ENCODE measurements around the gene OGG1.

The OGG1 gene

GRCh38 chr3:9792405-9793160, 42.8 kb downstream of the OGG1 start, which contains the start of the genes ARPC4 and TADA3:
Gene ARPC4 (plus strand): TSS chr3:9793082. CDS start chr3:9793122, 40 bp downstream.
Gene TADA3 (minus strand): TSS chr3:9792473. CDS start chr3:9791466, 1,007 bp downstream.
- TF ChIP-seq POLR2AphosphoS5 (IDR thresholded peaks at IDR 0.05; ENCODE audit: low read depth, low read length) (peak; percentile 77), SIN3A (IDR thresholded peaks at IDR 0.05; ENCODE audit: borderline replicate concordance, insufficient read depth, low read length) (no peak), FOXP2 (optimal IDR thresholded peaks at IDR 0.05; ENCODE audit: borderline replicate concordance, extremely low read depth, extremely low read length, insufficient read depth) (peak; percentile 31), REST (IDR thresholded peaks at IDR 0.05; ENCODE audit: insufficient read depth in 1 of 2, low read depth in 2 of 2, low read length in 2 of 2) (no peak), TAF1 (IDR thresholded peaks at IDR 0.05; ENCODE audit: borderline replicate concordance, insufficient read depth, low read length) (peak; percentile 64; the same call in 1 of the 2 replicates)

- TF ChIP-seq SIN3A (IDR thresholded peaks at IDR 0.05; ENCODE audit: borderline replicate concordance, insufficient read depth, low read length) = no peak
- TF ChIP-seq FOXP2 (optimal IDR thresholded peaks at IDR 0.05; ENCODE audit: borderline replicate concordance, extremely low read depth, extremely low read length, insufficient read depth) = no peak
- no peak; the same call in 1 of the 2 replicates for TF ChIP-seq POLR2AphosphoS5 (IDR thresholded peaks at IDR 0.05; ENCODE audit: low read depth, low read length)
- TF ChIP-seq REST (IDR thresholded peaks at IDR 0.05; ENCODE audit: insufficient read depth in 1 of 2, low read depth in 2 of 2, low read length in 2 of 2) = no peak
- no peak for TF ChIP-seq TAF1 (IDR thresholded peaks at IDR 0.05; ENCODE audit: borderline replicate concordance, insufficient read depth, low read length)
Measured at GRCh38 chr3:9793161-9793781, 43.5 kb downstream of the OGG1 start.

GRCh38 chr3:9794400-9794799, 44.6 kb downstream of the OGG1 start:
- TF ChIP-seq REST (IDR thresholded peaks at IDR 0.05; ENCODE audit: insufficient read depth in 1 of 2, low read depth in 2 of 2, low read length in 2 of 2) (no peak), TAF1 (IDR thresholded peaks at IDR 0.05; ENCODE audit: borderline replicate concordance, insufficient read depth, low read length) (no peak), POLR2AphosphoS5 (IDR thresholded peaks at IDR 0.05; ENCODE audit: low read depth, low read length) (no peak), FOXP2 (optimal IDR thresholded peaks at IDR 0.05; ENCODE audit: borderline replicate concordance, extremely low read depth, extremely low read length, insufficient read depth) (no peak), SIN3A (IDR thresholded peaks at IDR 0.05; ENCODE audit: borderline replicate concordance, insufficient read depth, low read length) (no peak)

- TF ChIP-seq POLR2AphosphoS5 (IDR thresholded peaks at IDR 0.05; ENCODE audit: low read depth, low read length) = no peak
- TF ChIP-seq TAF1 (IDR thresholded peaks at IDR 0.05; ENCODE audit: borderline replicate concordance, insufficient read depth, low read length) = no peak
- no peak for TF ChIP-seq REST (IDR thresholded peaks at IDR 0.05; ENCODE audit: insufficient read depth in 1 of 2, low read depth in 2 of 2, low read length in 2 of 2)
- TF ChIP-seq FOXP2 (optimal IDR thresholded peaks at IDR 0.05; ENCODE audit: borderline replicate concordance, extremely low read depth, extremely low read length, insufficient read depth) = no peak
- TF ChIP-seq SIN3A (IDR thresholded peaks at IDR 0.05; ENCODE audit: borderline replicate concordance, insufficient read depth, low read length) = no peak
Measured at GRCh38 chr3:9795207-9795606, 45.5 kb downstream of the OGG1 start.
